Muscle layer of colon (tissue), 2 donors: ENCODE data around the gene TPST2.

Experiments
- H3K27ac ChIP-seq: one replicate; pipeline ENCODE4 v1.7.0; 2013; ENCODE audit warnings: low read depth, mild to moderate bottlenecking, low read length, moderate library complexity
- H3K27me3 ChIP-seq, 2 donors: one replicate each; pipeline ENCODE4 v1.7.0; 2013; ENCODE audit warnings: low read length in 2 of 2, mild to moderate bottlenecking in 2 of 2; ENCODE audit not compliant: insufficient read depth in 2 of 2, control insufficient read depth in 1 of 2
- H3K36me3 ChIP-seq: one replicate; pipeline ENCODE4 v1.7.0; 2013; ENCODE audit warnings: mild to moderate bottlenecking, low read length; ENCODE audit not compliant: insufficient read depth
- H3K4me1 ChIP-seq: one replicate; pipeline ENCODE4 v1.7.0; 2013; ENCODE audit warnings: mild to moderate bottlenecking, low read length; ENCODE audit not compliant: insufficient read depth
- H3K4me3 ChIP-seq, 2 donors: one replicate each; pipeline ENCODE4 v1.7.0; 2013; ENCODE audit warnings: low read length in 2 of 2, low read depth in 1 of 2, mild to moderate bottlenecking in 1 of 2, moderate library complexity in 1 of 2
- H3K9ac ChIP-seq: one replicate; pipeline ENCODE4 v1.7.0; 2013; ENCODE audit warnings: low read length
- H3K9me3 ChIP-seq: one replicate; pipeline ENCODE4 v1.7.0; 2013; ENCODE audit warnings: mild to moderate bottlenecking, low read length
- donor health status: abdominal sarcoma.
- donor health status: Adenocarcinoma of cecum.

Gene TPST2

GRCh38 chr22:26588729-26589366 is 1.1 kb downstream of the TPST2 start:
- Histone ChIP-seq H3K9me3 (no peaks in the 10 kb centered on the region), H3K36me3 (no peaks in the 10 kb centered on the region), H3K27me3 (no peaks in the 10 kb centered on the region), H3K9ac (peak overlapping the region; percentile 44), H3K4me1 (peaks cover 17% of the 10 kb centered on the region), H3K4me3 (peak overlapping the region; percentile 56 to 77), H3K27ac (no peak overlapping the region)

- Histone ChIP-seq H3K4me1 (peaks cover 17% of the 10 kb centered on the region), H3K36me3 (no peaks in the 10 kb centered on the region), H3K4me3 (no peak overlapping the region), H3K9me3 (no peaks in the 10 kb centered on the region), H3K27me3 (no peaks in the 10 kb centered on the region), H3K9ac (no peak overlapping the region), H3K27ac (no peak overlapping the region)
Observed at GRCh38 chr22:26587991-26588613, 1.8 kb downstream of the TPST2 start.

GRCh38 chr22:26586556-26587325 is 3.2 kb downstream of the TPST2 start:
- no peak overlapping the region for H3K27ac ChIP-seq
- no peak overlapping the region for H3K9ac ChIP-seq

GRCh38 chr22:26585104-26585790 is 4.7 kb downstream of the TPST2 start:
- Histone ChIP-seq H3K27ac (no peak overlapping the region), H3K27me3 (no peaks in the 10 kb centered on the region), H3K9ac (no peak overlapping the region), H3K4me1 (peaks cover 6% of the 10 kb centered on the region), H3K36me3 (no peaks in the 10 kb centered on the region), H3K9me3 (no peaks in the 10 kb centered on the region), H3K4me3 (no peak overlapping the region)

More at GRCh38 chr22:26586556-26587325, 3.2 kb downstream of the TPST2 start:
- Histone ChIP-seq H3K4me3 (no peak overlapping the region), H3K36me3 (no peaks in the 10 kb centered on the region), H3K9me3 (no peaks in the 10 kb centered on the region), H3K27me3 (no peaks in the 10 kb centered on the region), H3K4me1 (peaks cover 14% of the 10 kb centered on the region)

GRCh38 chr22:26584010-26584409 is 5.9 kb downstream of the TPST2 start:
- H3K4me1 ChIP-seq, result peaks cover 1% of the 10 kb centered on the region
- no peak overlapping the region for H3K27ac ChIP-seq

GRCh38 chr22:26581633-26582168 is 8.2 kb downstream of the TPST2 start:
- Histone ChIP-seq H3K4me3 (no peak overlapping the region), H3K9ac (no peak overlapping the region), H3K9me3 (no peaks in the 10 kb centered on the region), H3K27ac (no peak overlapping the region), H3K4me1 (no peaks in the 10 kb centered on the region), H3K27me3 (no peaks in the 10 kb centered on the region), H3K36me3 (no peaks in the 10 kb centered on the region)

More at GRCh38 chr22:26584010-26584409, 5.9 kb downstream of the TPST2 start:
- Histone ChIP-seq H3K27me3 (no peaks in the 10 kb centered on the region), H3K9me3 (no peaks in the 10 kb centered on the region), H3K36me3 (no peaks in the 10 kb centered on the region), H3K4me3 (no peak overlapping the region), H3K9ac (no peak overlapping the region)

GRCh38 chr22:26581026-26581425 is 8.9 kb downstream of the TPST2 start:
- H3K4me3 ChIP-seq, result no peak overlapping the region
- H3K27me3 ChIP-seq, result no peaks in the 10 kb centered on the region
- H3K9ac ChIP-seq, result no peak overlapping the region
- no peak overlapping the region for H3K27ac ChIP-seq
- no peaks in the 10 kb centered on the region for H3K36me3 ChIP-seq
- no peaks in the 10 kb centered on the region for H3K4me1 ChIP-seq
- no peaks in the 10 kb centered on the region for H3K9me3 ChIP-seq

- no peak overlapping the region for H3K4me3 ChIP-seq
- H3K36me3 ChIP-seq, result no peaks in the 10 kb centered on the region
- no peak overlapping the region for H3K27ac ChIP-seq
- no peaks in the 10 kb centered on the region for H3K27me3 ChIP-seq
- H3K9ac ChIP-seq, result no peak overlapping the region
- H3K4me1 ChIP-seq, result no peaks in the 10 kb centered on the region
- H3K9me3 ChIP-seq, result no peaks in the 10 kb centered on the region
Observed at GRCh38 chr22:26580240-26580962, 9.5 kb downstream of the TPST2 start.

- Histone ChIP-seq H3K36me3 (no peaks in the 10 kb centered on the region), H3K4me3 (no peak overlapping the region), H3K4me1 (no peaks in the 10 kb centered on the region), H3K27me3 (no peaks in the 10 kb centered on the region), H3K9me3 (no peaks in the 10 kb centered on the region), H3K27ac (no peak overlapping the region), H3K9ac (no peak overlapping the region)
Observed at GRCh38 chr22:26579331-26579886, 10.5 kb downstream of the TPST2 start.

- Histone ChIP-seq H3K9me3 (no peaks in the 10 kb centered on the region), H3K36me3 (no peaks in the 10 kb centered on the region), H3K4me3 (no peak overlapping the region), H3K27me3 (no peaks in the 10 kb centered on the region), H3K4me1 (no peaks in the 10 kb centered on the region), H3K27ac (no peak overlapping the region), H3K9ac (no peak overlapping the region)
Observed at GRCh38 chr22:26577081-26577480, 12.9 kb downstream of the TPST2 start.
